ENCODE data around the gene IRGC.

DNA sequence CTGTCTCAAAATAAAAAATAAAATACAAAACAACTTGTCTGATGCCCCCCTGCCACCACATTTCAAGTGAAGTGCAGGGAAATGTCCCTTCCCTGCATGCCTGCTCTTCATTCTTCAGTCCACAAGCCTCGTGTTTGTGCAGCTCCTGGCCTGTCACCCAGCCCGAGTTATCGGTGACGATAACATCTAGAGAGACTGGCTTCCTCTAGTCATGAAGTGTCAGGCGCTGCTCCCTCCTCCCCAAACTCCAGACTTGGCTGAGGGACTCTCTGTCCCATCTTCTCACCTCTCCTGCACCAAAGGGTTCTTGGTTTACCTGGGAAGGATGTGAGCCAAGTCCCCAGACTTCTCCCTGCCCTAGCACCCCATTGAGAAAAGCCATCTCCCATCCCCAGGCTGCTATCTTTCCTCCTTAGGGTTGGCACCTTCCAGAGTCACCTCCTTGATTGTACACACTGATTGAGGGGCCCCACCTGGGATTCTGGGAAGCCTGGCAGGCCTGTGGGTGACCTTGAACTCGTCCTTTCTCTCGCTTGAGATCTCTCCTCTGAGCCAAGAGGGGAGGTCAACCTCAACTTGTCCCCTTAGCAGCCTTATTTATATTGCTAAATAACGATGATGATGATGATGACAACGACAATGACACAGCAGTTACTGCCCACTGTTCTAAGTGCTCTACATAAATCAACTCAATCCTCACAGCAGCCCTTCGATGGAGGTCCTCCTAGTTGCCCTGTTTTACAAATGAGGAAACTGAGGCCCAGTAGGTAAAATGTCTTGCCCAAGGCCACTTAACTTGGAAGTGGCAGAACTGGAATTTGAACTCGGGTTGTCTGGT lies 32.8 kb upstream of the IRGC start:
- TF ChIP-seq, protein P1, sequence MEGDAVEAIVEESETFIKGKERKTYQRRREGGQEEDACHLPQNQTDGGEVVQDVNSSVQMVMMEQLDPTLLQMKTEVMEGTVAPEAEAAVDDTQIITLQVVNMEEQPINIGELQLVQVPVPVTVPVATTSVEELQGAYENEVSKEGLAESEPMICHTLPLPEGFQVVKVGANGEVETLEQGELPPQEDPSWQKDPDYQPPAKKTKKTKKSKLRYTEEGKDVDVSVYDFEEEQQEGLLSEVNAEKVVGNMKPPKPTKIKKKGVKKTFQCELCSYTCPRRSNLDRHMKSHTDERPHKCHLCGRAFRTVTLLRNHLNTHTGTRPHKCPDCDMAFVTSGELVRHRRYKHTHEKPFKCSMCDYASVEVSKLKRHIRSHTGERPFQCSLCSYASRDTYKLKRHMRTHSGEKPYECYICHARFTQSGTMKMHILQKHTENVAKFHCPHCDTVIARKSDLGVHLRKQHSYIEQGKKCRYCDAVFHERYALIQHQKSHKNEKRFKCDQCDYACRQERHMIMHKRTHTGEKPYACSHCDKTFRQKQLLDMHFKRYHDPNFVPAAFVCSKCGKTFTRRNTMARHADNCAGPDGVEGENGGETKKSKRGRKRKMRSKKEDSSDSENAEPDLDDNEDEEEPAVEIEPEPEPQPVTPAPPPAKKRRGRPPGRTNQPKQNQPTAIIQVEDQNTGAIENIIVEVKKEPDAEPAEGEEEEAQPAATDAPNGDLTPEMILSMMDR (conservative IDR thresholded peaks at IDR 0.05 in 1 of 2, IDR thresholded peaks at IDR 0.05 in 1 of 2; ENCODE audit: extremely low read depth in 1 of 2, insufficient read depth in 1 of 2, low read depth in 1 of 2, low read length in 2 of 2): no peak
- TF ChIP-seq EZH2 (IDR thresholded peaks at IDR 0.05; ENCODE audit: borderline replicate concordance, low read length): no peak

All from mammary epithelial cell (primary cell).